ENCODE measurements around the gene BLTP3A.
A peak's percentile ranks its signal among the peaks of the same experiment; 100 is the strongest.
"Not testable (repeated sequence)": the region's sequence is repeated elsewhere in the genome, so short reads cannot be mapped to it uniquely, and the experiment has no call there.

BLTP3A gene

DNA sequence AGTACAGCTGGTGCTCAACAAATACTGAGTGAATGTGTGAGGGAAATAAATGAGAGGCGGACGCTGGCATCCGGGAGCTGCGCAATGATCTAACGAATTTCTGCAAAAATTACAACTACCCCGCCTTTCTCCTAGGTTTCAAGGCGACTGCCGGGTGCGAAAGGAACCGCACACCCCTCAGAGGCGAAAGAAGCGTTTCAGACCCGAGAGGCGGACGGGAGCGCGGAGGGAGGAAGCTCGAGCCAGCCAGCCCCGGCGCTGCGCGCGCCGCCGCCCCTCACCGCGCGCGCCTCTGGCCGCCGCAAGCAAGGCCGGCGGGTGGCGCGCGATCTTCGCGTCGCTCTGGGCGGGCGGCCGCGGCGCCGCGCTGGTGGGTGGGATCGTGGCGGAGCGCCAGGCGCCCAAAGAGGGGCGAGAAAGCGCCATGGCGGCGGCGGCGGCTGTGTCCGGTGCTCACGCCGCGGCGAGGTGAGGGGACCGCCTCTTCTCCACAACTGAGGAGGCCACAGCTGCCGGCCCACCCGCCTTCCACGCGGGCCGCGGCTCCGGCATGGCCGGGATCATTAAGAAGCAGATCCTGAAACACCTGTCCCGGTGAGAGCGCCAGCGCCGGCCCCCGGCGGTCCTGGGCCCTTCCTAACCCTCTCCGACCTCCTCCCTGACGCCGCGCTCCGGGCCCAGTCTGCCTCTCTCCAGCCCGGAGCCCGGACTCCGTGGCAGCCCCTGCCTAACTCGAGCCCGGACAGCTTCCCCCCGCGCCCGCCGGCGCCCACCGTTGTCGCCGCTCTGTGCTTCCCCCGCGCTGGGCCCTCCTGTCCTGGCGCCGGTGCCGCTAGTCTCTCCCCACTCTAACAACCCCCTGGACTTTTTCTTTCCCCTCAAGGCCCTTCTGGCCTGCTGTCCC lies at the start of gene BLTP3A:
BLTP3A (plus strand) TSS at position 383 of the 904 bp plus-strand sequence; CDS start at position 551, 168 bp downstream.
- peak; percentile 64 to 82 for DNase-seq

- DNase-seq = no peak
Measured at GRCh38 chr6:34742094-34742493, 49.8 kb upstream of the BLTP3A start.

- DNase-seq = no peak
Measured at GRCh38 chr6:34743625-34744293, 48.1 kb upstream of the BLTP3A start.

- DNase-seq = not testable (repeated sequence)
Measured at GRCh38 chr6:34744294-34744647, 47.6 kb upstream of the BLTP3A start.

DNA sequence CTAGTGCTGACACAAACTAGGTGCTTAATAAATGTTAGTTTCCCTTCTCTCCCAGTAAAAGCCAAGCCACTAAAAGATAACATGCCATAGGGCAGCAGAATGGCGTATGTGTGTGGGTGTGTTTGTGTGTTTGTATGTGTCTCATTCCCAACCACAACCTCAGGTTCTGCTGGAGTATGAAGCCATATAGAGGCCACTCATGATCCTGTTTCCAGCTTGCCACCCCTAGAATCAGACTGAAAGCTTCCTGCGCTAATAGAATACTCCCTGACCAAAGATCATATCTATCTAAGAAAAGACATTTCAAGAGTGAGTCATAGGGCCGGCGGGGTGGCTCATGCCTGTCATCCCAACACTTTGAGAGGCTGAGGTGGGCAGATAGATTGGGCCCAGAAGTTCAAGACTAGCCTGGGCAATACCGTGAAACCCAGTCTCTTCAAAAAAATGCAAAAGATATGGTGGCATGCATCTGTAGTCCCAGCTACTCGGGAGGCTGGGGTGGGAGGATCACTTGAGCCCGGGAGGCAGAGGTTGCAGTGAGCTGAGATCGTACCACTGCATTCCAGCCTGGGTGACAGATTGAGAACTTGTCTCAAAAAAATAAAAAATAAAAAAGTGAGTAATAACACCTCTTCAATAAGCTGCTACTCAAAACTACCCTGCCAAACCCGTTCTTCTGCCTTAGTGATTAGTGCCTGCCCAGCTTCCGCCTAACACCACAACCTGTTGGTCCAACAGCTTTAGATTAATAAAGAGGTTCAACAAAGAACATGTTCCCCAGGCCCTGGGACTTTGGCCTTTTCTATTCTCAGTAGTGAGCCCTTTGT lies 46.4 kb upstream of the BLTP3A start:
- no peak for DNase-seq

- DNase-seq = no peak
Measured at GRCh38 chr6:34746104-34746846, 45.6 kb upstream of the BLTP3A start.

GRCh38 chr6:34748757-34749156 lies 43.1 kb upstream of the BLTP3A start:
- no peak for DNase-seq

DNA sequence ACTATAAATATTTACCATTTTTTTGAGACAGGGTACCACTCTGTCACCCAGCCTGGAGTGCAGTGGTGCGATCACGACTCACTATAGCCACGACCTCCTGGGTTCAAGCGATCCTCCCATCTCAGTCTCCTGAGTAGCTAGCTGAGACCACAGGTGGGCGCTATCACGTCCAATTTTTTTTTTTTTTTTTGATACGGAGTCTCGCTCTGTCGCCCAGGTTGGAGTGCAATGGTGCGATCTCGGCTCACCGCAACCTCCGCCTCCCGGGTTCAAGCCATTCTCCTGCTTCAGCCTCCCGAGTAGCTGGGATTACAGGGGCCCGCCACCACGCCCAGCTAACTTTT lies 35.4 kb upstream of the BLTP3A start:
- peak; percentile 44 to 51 for DNase-seq

DNA sequence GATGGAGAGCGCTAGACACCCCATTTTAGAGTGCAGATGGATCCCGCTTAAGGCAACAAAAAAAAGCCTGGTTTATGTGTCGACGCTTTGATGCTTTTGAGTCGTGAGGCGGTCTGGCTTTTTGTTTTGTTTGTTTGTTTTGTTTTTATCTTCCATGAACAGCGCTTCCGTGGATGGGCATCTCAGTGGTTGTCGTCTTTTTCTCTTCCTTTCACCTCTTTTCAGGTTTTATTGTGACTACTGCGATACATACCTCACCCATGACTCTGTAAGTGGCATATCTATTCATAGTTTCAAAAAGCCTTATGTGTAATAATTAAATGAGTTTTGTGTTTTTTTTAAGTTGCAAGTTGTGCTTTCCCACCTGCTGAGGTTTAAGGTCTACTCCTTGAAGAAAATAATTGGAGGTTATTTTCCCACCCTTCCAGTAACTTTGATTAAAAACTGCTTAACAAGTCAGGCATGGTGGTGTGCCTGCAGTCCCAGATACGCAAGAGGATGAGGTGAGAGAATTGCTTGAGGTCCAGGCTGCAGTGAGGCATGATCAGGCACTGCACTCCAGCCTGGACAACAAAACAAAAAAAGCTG lies 34.1 kb upstream of the BLTP3A start:
- no peak for DNase-seq

- no peak for DNase-seq
Measured at GRCh38 chr6:34760108-34760507, 31.8 kb upstream of the BLTP3A start.

- not testable (repeated sequence) for DNase-seq
Measured at GRCh38 chr6:34761681-34762080, 30.2 kb upstream of the BLTP3A start.

DNA sequence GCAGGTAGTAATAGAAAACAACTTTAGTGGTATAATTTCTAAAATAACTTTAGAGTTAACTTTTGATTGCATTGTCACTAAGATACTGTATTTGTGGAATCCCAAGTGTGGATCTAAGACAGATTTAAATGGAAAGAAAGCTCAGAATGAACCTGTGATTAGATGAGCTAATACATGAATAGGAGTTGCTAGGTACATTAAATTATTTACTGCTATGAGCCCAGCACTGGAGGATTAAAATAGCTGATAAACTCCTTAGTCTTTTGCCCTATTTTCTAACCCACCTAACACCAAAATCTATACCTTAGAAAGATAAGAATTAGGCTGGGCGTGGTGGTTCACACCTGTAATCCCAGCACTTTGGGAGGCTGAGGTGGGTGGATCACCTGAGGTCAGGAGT lies 23.7 kb upstream of the BLTP3A start:
- no peak for DNase-seq

DNA sequence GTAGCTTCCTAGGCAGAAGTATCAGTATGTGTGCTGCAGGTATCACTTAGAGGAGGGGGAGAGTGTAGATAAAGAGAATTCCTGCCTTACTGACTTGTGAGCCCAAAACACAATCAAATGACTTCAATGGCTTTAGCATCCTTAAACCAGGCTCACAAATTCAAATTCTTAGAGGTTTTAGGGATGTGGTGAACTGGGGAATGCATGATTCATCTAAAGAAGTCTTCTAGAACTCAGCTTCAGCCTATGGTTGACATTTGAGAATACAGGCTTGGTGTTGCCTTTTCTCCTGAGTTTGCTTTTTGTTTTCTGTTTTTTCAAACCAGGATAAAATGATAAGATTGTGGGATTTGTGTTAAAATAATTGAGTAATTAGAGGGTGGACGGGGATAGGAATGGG lies 20.2 kb upstream of the BLTP3A start:
- DNase-seq = no peak

GRCh38 chr6:34772940-34773339 lies 18.9 kb upstream of the BLTP3A start:
- DNase-seq = no peak

DNA sequence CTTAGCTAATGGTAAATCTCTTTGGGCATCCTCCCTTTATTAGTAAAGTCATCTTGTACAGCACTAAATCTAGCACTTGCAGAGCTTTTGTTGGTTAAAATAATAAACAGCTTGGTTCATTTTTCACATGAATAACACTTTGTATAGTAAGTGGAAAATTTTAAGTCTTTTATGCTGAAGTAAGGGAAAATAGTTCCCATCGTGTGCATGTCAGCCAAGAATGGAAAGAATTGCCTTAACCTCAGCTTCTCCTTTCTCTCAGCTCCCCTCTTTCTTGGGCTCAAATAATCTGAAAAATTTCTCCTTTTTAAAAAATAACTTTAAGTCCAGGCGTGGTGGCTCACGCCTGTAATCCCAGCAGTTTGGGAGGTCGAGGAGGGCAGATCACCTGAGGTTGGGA lies 18.0 kb upstream of the BLTP3A start:
- DNase-seq = no peak

DNA sequence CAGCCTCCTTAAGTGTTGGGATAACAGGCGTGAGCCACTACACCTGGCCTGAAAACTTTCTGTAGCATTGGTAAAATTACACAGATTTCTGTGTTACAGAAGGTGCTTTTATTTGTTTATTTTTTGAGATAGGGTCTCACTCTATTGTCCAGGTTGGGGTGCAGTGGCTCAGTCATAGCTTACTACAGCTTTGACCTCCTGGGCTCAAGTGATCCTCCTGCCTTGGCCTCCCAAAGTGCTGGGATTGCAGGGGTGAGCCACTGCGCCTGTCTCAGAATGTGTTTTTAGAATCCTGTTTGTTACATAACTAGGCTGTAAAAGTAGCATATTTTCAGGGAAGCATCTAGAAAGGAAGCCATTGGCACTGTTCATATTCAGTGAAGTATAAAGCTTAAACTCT lies 16.9 kb upstream of the BLTP3A start:
- no peak for DNase-seq

- not testable (repeated sequence) for DNase-seq
Measured at GRCh38 chr6:34785375-34785774, 6.5 kb upstream of the BLTP3A start.

DNA sequence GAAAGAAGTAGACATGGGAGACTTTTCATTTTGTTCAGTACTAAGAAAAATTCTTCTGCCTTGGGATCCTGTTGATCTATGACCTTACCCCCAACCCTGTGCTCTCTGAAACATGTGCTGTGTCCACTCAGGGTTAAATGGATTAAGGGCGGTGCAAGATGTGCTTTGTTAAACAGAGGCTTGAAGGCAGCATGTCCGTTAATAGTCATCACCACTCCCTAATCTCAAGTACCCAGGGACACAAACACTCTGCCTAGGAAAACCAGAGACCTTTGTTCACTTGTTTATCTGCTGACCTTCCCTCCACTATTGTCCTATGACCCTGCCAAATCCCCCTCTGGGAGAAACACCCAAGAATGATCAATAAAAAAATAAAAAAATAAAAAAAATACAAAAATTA lies 4.7 kb upstream of the BLTP3A start:
- not testable (repeated sequence) for DNase-seq

DNA sequence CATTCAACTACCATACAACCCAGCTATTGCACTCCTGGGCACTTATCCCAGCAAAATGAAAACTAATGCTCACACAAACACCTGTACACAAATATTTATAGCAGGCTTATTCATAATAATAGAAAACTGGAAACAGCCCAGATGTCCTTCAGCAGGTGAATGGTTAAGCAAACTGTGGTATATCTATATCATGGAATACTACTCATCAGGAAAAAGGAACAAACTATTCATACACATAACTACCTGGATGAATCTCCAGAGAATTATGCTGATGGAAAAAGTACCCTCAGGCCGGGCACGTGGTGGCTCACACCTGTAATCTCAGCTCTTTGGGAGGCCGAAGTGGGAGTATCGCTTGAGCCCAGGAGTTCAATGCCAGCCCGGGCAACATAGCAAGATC lies 3.8 kb upstream of the BLTP3A start:
- no peak for DNase-seq

DNA sequence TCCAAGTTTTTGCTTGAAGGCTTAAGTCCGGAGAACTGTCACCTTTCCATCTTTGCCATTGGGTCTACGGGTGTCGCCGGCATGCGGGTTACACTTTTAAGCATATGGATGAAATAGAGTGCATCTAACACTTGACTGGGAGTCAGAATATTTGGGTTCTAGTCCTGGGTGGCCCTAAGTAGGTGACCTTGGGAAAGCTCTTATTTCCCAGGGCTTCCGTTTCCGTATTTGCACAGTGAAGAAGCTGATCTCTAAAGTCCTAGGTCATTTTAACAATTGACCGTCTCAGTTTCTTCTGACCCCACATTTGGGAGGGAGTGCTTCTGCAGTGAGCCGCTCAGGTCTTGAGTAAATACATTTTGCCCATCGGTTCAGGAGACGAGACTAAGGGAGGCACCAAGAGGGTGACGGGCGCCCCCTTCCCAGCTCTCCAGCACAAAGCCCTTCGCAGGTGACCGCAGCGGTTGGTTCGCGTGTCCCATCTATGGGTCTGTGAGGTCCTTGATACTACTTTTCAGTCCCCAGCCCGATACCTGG lies 651 bp upstream of the BLTP3A start:
- DNase-seq = peak in 1 of 2 experiments; percentile 69

GRCh38 chr6:34792605-34793500 lies 970 bp downstream of the BLTP3A start:
- peak; percentile 3 to 12 for DNase-seq

Measured in SHP77 (cell line).